Thyroid gland (tissue), 4 donors: Measurements from ENCODE around the gene CBX7. TPM values are rescaled to one million over a fixed set of nuclear protein-coding genes. Genes with fewer than 3 reads are reported as not detected.

ENCODE experiments used
- DNase-seq, 2 donors: peaks; one replicate each; pipeline ENCODE4 v3.0.0-alpha.2; 2019
- H3K27ac ChIP-seq, 3 donors: fragments of 200-600 bp; sonication (generic); 1 replicate in 2 of 3; 2 replicates in 1 of 3; pipeline ENCODE4 v1.5.1; 2016 to 2019; ENCODE audit warnings: mild to moderate bottlenecking in 1 of 3, moderate library complexity in 1 of 3
- H3K27me3 ChIP-seq: fragments of 200-600 bp; sonication (generic); one replicate; pipeline ENCODE4 v1.5.1; 2019
- H3K36me3 ChIP-seq, 2 donors: fragments of 200-600 bp; sonication (generic); one replicate each; pipeline ENCODE4 v1.5.1; 2016 to 2019
- H3K4me1 ChIP-seq, 2 donors: fragments of 200-600 bp; sonication (generic); one replicate each; pipeline ENCODE4 v1.5.1; 2017 to 2019
- H3K4me3 ChIP-seq, 3 donors: fragments of 200-600 bp; sonication (generic); replicated peaks in 1 of 3; 1 replicate in 2 of 3; 2 replicates in 1 of 3; pipeline ENCODE4 v1.5.1; 2016; ENCODE audit warnings: mild to moderate bottlenecking in 1 of 3
- H3K9me3 ChIP-seq: fragments of 200-600 bp; sonication (generic); one replicate; pipeline ENCODE4 v1.5.1; 2017
- POLR2A ChIP-seq, 2 donors: fragments of 450-650 bp; IDR thresholded peaks; one replicate each; pipeline ENCODE4 v1.6.1; 2017; ENCODE audit warnings: antibody characterized with exemption in 2 of 2, mild to moderate bottlenecking in 2 of 2, moderate library complexity in 1 of 2
- WGBS, 2 donors: methylation state at CpG; one replicate each; pipeline ENCODE4 v1.1.5; 2017; 5-methylcytosine and 5-hydroxymethylcytosine counted together
- intact Hi-C: fragments of 100-400 bp; cut with DNase I; formaldehyde crosslinking; loops from one replicate; pipeline ENCODE4 v1.15.1; 2023
- total RNA-seq, 4 donors: library from RNA; depleted of rRNA; stranded (reverse); fragments of >200 nt; gene quantifications; one replicate each; pipeline ENCODE4 v1.2.3, GENCODE V29; 2016
- TF ChIP-seq, protein P1 (sequence below), 6 experiments: fragments of 200-600 bp in 3 of 6; fragments of 450-650 bp in 3 of 6; sonication (generic) in 3 of 6; IDR thresholded peaks; one replicate each; pipeline ENCODE4 v1.5.1; 2016 to 2019; ENCODE audit warnings: antibody characterized with exemption in 6 of 6, mild to moderate bottlenecking in 2 of 6, inconsistent platforms in 1 of 6, moderate library complexity in 1 of 6

CBX7 gene
- total RNA-seq, 4 donors from 2014 or later, result 49.2 to 88.0 (median 61.9) TPM

DNA sequence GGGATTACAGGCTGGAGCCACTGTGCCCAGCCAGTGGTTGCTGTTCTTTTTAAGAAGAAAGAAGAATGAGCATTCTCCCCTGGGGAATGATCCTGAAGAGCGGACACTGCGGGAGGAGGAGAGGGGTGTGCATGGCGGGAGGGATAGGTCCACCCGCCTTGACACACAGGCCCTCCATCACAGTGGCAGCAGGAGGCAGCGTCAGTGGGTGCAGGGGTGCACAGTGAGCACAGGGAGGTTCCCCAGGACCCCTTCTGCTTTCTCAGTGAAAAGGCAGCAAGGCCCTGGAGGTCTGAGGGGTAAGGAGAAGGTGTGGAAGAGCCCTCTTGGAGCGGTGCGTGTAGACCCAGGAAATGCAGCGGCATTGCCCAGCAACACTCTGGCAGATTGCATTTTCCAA is 28.9 kb upstream of the CBX7 start:
- no peaks in the 10 kb centered on the region for H3K27me3 ChIP-seq
- intact Hi-C loops, result no loop called here
- H3K27ac ChIP-seq, result no peak overlapping the region
- 95 to 99% methylated on average over 8 of the region's 8 CpGs for WGBS, 2 donors
- no peak overlapping the region for H3K4me3 ChIP-seq
- no peak for DNase-seq
- no peaks in the 10 kb centered on the region for H3K9me3 ChIP-seq
- H3K36me3 ChIP-seq, result no peaks in the 10 kb centered on the region
- H3K4me1 ChIP-seq, result peaks cover 8 to 18% of the 10 kb centered on the region in 2 donors
- no peak for TF ChIP-seq POLR2A (IDR thresholded peaks at IDR 0.05)
- TF ChIP-seq, protein P1, sequence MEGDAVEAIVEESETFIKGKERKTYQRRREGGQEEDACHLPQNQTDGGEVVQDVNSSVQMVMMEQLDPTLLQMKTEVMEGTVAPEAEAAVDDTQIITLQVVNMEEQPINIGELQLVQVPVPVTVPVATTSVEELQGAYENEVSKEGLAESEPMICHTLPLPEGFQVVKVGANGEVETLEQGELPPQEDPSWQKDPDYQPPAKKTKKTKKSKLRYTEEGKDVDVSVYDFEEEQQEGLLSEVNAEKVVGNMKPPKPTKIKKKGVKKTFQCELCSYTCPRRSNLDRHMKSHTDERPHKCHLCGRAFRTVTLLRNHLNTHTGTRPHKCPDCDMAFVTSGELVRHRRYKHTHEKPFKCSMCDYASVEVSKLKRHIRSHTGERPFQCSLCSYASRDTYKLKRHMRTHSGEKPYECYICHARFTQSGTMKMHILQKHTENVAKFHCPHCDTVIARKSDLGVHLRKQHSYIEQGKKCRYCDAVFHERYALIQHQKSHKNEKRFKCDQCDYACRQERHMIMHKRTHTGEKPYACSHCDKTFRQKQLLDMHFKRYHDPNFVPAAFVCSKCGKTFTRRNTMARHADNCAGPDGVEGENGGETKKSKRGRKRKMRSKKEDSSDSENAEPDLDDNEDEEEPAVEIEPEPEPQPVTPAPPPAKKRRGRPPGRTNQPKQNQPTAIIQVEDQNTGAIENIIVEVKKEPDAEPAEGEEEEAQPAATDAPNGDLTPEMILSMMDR (IDR thresholded peaks at IDR 0.05), result no peak

DNA sequence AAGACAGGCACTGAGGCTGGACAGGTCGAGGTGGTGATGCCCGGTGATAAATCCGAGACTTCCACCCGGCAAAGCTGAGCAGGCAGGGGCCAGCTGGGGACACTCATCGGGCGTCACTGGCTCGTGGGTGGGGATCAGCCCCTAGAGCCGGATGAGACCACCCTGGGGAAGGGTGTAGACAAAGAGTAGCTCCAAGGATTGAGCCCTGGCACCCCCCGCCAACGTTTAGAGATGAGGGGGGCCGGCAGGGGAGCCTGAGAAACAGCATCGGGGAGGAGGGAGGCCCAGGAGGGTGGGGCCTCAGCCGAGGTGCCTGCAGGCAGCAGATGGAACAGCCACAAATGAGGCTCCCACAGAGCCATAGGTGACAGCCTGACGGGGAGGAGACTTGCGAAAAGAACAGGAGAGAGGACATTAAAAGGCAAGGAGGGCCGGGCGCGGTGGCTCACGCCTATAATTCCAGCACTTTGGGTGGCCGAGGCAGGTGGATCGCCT is 27.4 kb upstream of the CBX7 start:
- Histone ChIP-seq H3K4me3 (no peak overlapping the region), H3K4me1 (peaks cover 22 to 32% of the 10 kb centered on the region in 2 donors), H3K27me3 (no peaks in the 10 kb centered on the region), H3K27ac (no peak overlapping the region), H3K36me3 (no peaks in the 10 kb centered on the region), H3K9me3 (no peaks in the 10 kb centered on the region)
- 77 to 79% methylated on average over 21 of the region's 21 CpGs for whole genome bisulfite sequencing, 2 donors
- no peak for DNase-seq
- intact Hi-C loops, result loop anchor here (10.0 kb wide), 2 partner anchors 55 to 325 kb away; partner anchors contain the start of gene MIEF1
- TF ChIP-seq POLR2A (IDR thresholded peaks at IDR 0.05), result no peak
- TF ChIP-seq, protein P1 (IDR thresholded peaks at IDR 0.05), result no peak

DNA sequence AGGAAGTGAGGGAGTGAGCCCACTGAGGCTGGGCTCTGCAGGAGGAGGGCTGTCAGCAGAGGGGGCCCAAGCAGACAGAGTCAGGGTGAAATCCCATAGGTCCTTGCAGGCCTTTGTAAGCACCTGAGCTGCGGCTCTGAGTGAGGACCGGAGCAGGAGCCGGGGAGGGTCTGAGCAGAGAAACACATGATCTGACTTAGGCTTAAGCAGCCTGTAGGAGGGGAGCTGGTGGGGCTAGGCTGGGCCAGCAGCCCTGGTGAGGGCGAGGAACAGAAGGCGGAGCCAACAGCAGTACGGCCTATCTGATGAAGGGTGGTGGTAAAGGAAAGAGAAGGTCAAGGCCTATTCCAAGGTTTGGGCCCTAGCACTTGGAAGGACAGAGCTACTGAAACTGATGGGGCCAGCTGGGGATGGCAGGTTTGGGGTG is 26.9 kb upstream of the CBX7 start:
- peaks cover 27 to 37% of the 10 kb centered on the region in 2 donors for H3K4me1 ChIP-seq
- no peak overlapping the region for H3K27ac ChIP-seq
- no peaks in the 10 kb centered on the region for H3K9me3 ChIP-seq
- DNase-seq, result no peak
- intact Hi-C loops, result loop anchor here (10.0 kb wide), 2 partner anchors 55 to 325 kb away; partner anchors contain the start of gene MIEF1
- 87% methylated on average over 6 of the region's 6 CpGs for WGBS, 2 donors
- H3K36me3 ChIP-seq, result no peaks in the 10 kb centered on the region
- no peak overlapping the region for H3K4me3 ChIP-seq
- H3K27me3 ChIP-seq, result no peaks in the 10 kb centered on the region
- TF ChIP-seq, protein P1 (IDR thresholded peaks at IDR 0.05), result no peak
- no peak for TF ChIP-seq POLR2A (IDR thresholded peaks at IDR 0.05)

DNA sequence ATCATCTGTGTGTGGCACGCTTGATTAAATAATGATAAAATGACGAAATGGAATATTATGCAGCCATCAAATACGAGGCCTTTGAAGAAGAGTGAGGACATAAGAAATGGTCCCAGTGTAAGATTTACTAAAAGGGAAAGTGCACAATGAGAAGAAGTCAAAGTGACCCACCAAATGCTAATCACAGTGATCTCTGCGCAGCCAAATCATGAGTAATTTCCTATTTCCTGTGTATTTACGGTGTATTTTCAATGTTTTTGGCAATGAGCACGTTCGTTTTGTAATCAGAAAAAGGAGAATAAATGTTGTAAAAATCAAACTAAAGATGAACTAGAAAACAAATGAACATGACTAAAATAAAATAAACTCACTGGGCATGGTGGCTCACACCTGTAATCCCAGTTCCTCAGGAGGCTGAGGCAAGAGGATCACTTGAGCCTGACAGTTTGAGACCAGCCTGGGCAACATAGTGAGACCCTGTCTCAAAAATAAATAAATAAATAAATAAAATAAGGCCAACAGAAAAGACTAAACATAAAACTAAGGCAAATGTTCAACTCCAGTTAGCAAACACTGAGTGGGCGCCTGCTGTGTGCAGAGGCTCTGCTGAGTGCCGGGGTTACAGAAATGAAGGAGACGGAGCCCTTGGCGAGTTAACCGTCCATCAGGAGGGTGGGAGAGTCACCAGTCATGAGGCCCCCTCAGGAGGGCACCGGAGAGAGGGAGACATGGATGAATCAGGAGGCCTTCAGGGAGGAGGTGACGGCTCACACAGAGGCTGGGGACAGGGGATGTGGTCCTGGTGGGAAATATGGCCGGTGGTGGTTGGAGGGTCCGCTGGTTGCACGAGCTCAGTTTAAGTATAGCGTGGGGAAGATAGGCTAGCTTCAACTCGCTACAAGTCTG is 26.0 kb upstream of the CBX7 start:
- no peak overlapping the region for H3K4me3 ChIP-seq
- H3K36me3 ChIP-seq, result no peaks in the 10 kb centered on the region
- intact Hi-C loops, result loop anchor here (10.0 kb wide), 2 partner anchors 56 to 326 kb away; partner anchors contain the start of gene MIEF1
- 91% methylated on average over 19 of the region's 19 CpGs for WGBS, 2 donors
- H3K27ac ChIP-seq, result peak overlapping the region in 2 of 3 donors; percentile 76 to 87
- DNase-seq, result no peak
- no peaks in the 10 kb centered on the region for H3K9me3 ChIP-seq
- TF ChIP-seq POLR2A (IDR thresholded peaks at IDR 0.05), result no peak
- H3K4me1 ChIP-seq, result peaks cover 32 to 47% of the 10 kb centered on the region in 2 donors
- no peaks in the 10 kb centered on the region for H3K27me3 ChIP-seq

DNA sequence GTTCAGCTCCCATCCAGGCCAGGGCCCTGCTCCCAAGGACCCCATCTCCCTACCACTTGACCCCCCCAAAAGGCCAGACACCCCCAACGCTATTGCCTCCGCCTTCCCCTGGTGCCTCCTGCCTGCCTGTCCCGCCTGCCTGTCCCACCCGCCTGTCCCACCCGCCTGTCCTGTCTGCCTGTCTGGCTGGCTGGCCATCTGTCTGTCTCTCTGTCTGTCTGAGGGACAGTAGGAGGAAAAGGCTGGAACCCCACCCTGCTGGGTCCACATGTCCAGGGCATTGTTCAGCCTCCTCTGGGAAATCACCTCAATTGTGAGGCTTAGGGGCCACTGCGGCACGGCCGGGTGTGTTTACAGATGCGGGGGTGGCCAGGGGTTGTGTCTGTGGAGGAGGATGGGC is 25.3 kb upstream of the CBX7 start:
- no peak for TF ChIP-seq POLR2A (IDR thresholded peaks at IDR 0.05)
- TF ChIP-seq, protein P1 (IDR thresholded peaks at IDR 0.05), result no peak
- H3K36me3 ChIP-seq, result no peaks in the 10 kb centered on the region
- peak in 1 of 2 donors; percentile 14 for DNase-seq
- peaks cover 35 to 53% of the 10 kb centered on the region in 2 donors for H3K4me1 ChIP-seq
- intact Hi-C loops, result loop anchor here (10.0 kb wide), 2 partner anchors 57 to 327 kb away; partner anchors contain the start of gene MIEF1
- WGBS, 2 donors, result 86 to 92% methylated on average over 7 to 9 of the region's 9 CpGs
- no peaks in the 10 kb centered on the region for H3K9me3 ChIP-seq
- H3K4me3 ChIP-seq, result no peak overlapping the region
- peak overlapping the region; percentile 11 to 87 (median 76) for H3K27ac ChIP-seq
- H3K27me3 ChIP-seq, result no peaks in the 10 kb centered on the region
